Uterus (tissue), 4 donors: Measurements from ENCODE around the gene RAD51B. TPM values are rescaled to one million over a fixed set of nuclear protein-coding genes. Genes with fewer than 3 reads are reported as not detected.

ENCODE experiments used
- DNase-seq, 2 donors: peaks; one replicate each; pipeline ENCODE4 v3.0.0-alpha.2; 2019 to 2020
- H3K27ac ChIP-seq, 2 donors: fragments of 200-600 bp; sonication (generic); 1 replicate in 1 of 2; 2 replicates in 1 of 2; pipeline ENCODE4 v1.5.1; 2016 to 2018
- H3K27me3 ChIP-seq, 2 donors: fragments of 200-600 bp; sonication (generic); one replicate each; pipeline ENCODE4 v1.5.1; 2018 to 2019; ENCODE audit warnings: control low read depth in 1 of 2
- H3K36me3 ChIP-seq, 2 donors: fragments of 200-600 bp; sonication (generic); one replicate each; pipeline ENCODE4 v1.5.1; 2019; ENCODE audit warnings: control low read depth in 1 of 2
- H3K4me1 ChIP-seq, 2 donors: fragments of 200-600 bp; sonication (generic); one replicate each; pipeline ENCODE4 v1.5.1; 2018 to 2019; ENCODE audit warnings: control low read depth in 1 of 2
- H3K4me3 ChIP-seq, 2 donors: fragments of 200-600 bp; sonication (generic); 1 replicate in 1 of 2; 2 replicates in 1 of 2; pipeline ENCODE4 v1.5.1; 2018 to 2019; ENCODE audit warnings: mild to moderate bottlenecking in 1 of 2
- H3K9me3 ChIP-seq, 2 donors: fragments of 200-600 bp; sonication (generic); one replicate each; pipeline ENCODE4 v1.5.1; 2019; ENCODE audit warnings: control low read depth in 1 of 2
- CTCF ChIP-seq, 4 experiments: fragments of 200-600 bp in 2 of 4; fragments of 450-650 bp in 2 of 4; sonication (generic) in 2 of 4; IDR thresholded peaks; one replicate each; pipeline ENCODE4 v1.5.1; 2016 to 2019; ENCODE audit warnings: antibody characterized with exemption in 4 of 4, mild to moderate bottlenecking in 2 of 4, moderate library complexity in 1 of 4
- POLR2A ChIP-seq, 2 donors: fragments of 450-650 bp; IDR thresholded peaks; one replicate each; pipeline ENCODE4 v1.6.1; 2016; ENCODE audit warnings: antibody characterized with exemption in 2 of 2, mild to moderate bottlenecking in 1 of 2, moderate library complexity in 1 of 2
- intact Hi-C: fragments of 100-400 bp; cut with DNase I; formaldehyde crosslinking; loops from one replicate; pipeline ENCODE4 v1.15.1; 2023; ENCODE audit warnings: low total_unique reads
- total RNA-seq, 4 donors: library from RNA; depleted of rRNA in 3 of 4; stranded (reverse); fragments of >200 nt in 3 of 4; gene quantifications; one replicate each; pipeline versions ENCODE4 v1.1.0 to v1.2.4, GENCODE V29; 2014 to 2023
- donor health status: DM: yes; HTN: yes; CAD: no.

RAD51B gene
- total RNA-seq, 4 donors from 2014 or later, result 29.5 to 100.0 (median 70.3) TPM

DNA sequence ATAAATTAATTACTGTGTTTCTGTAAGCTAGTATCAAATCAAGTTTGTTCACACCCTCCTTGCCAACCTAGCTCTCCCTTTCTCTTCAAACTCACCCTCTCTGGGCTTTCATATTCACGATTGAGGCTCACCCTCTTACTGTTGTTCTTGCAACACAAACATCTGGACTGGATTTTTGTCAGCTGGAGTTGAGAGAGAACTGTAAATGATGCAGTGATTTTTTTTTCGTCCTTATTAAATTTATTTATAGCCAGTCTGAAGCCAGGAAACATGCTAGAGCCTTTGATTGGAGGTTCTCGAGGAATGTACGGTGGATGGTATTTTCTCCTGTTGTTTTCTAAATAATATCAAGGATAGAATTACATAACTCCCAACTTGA is 488.2 kb downstream of the RAD51B start:
- Histone ChIP-seq H3K36me3 (no peaks in the 10 kb centered on the region), H3K9me3 (no peaks in the 10 kb centered on the region), H3K27me3 (no peaks in the 10 kb centered on the region), H3K4me1 (no peaks in the 10 kb centered on the region), H3K27ac (peak overlapping the region; percentile 73 to 78), H3K4me3 (no peak overlapping the region)
- TF ChIP-seq POLR2A (IDR thresholded peaks at IDR 0.05), result no peak
- TF ChIP-seq CTCF (IDR thresholded peaks at IDR 0.05), result no peak
- intact Hi-C loops, result no loop called here
- no peak for DNase-seq

- TF ChIP-seq POLR2A (IDR thresholded peaks at IDR 0.05) (no peak), CTCF (IDR thresholded peaks at IDR 0.05) (no peak)
- Histone ChIP-seq H3K36me3 (no peaks in the 10 kb centered on the region), H3K4me1 (no peaks in the 10 kb centered on the region), H3K4me3 (no peak overlapping the region), H3K27ac (peak overlapping the region; percentile 73 to 78), H3K27me3 (no peaks in the 10 kb centered on the region), H3K9me3 (no peaks in the 10 kb centered on the region)
- no peak for DNase-seq
- intact Hi-C loops, result no loop called here
These were observed 489.3 kb downstream of the RAD51B start for GRCh38 chr14:68308726-68309520.

DNA sequence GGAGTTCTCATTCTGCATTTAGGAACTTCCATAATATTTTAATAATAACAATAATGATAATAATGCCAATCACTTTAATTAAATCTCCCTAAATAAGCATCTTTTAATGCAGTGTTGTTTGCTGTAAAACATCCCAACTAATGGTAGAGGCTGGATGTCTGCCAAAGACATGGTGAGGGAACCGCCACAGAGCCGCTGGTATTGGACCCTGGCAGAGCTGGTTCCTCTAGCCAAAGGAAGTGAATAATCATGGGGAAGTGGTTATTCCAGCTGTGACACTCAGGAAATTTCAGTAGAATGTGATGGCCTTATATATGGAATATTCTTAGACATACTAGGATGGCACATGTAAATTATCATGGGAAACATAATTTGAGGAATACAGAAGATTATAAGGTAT is 490.0 kb downstream of the RAD51B start:
- DNase-seq, result no peak
- intact Hi-C loops, result no loop called here

GRCh38 chr14:68312300-68312699 is 492.7 kb downstream of the RAD51B start:
- no peak overlapping the region for H3K4me3 ChIP-seq
- intact Hi-C loops, result no loop called here
- DNase-seq, result no peak
- H3K4me1 ChIP-seq, result no peaks in the 10 kb centered on the region
- no peak overlapping the region for H3K27ac ChIP-seq
- H3K36me3 ChIP-seq, result no peaks in the 10 kb centered on the region
- H3K9me3 ChIP-seq, result no peaks in the 10 kb centered on the region
- no peaks in the 10 kb centered on the region for H3K27me3 ChIP-seq
- TF ChIP-seq POLR2A (IDR thresholded peaks at IDR 0.05) (no peak), CTCF (IDR thresholded peaks at IDR 0.05) (no peak)

More for the DNA sequence above, 490.0 kb downstream of the RAD51B start:
- Histone ChIP-seq H3K36me3 (no peaks in the 10 kb centered on the region), H3K4me1 (no peaks in the 10 kb centered on the region), H3K4me3 (no peak overlapping the region), H3K9me3 (no peaks in the 10 kb centered on the region), H3K27ac (peak overlapping the region in 1 of 2 donors; percentile 78), H3K27me3 (no peaks in the 10 kb centered on the region)
- TF ChIP-seq POLR2A (IDR thresholded peaks at IDR 0.05), result no peak
- no peak for TF ChIP-seq CTCF (IDR thresholded peaks at IDR 0.05)

DNA sequence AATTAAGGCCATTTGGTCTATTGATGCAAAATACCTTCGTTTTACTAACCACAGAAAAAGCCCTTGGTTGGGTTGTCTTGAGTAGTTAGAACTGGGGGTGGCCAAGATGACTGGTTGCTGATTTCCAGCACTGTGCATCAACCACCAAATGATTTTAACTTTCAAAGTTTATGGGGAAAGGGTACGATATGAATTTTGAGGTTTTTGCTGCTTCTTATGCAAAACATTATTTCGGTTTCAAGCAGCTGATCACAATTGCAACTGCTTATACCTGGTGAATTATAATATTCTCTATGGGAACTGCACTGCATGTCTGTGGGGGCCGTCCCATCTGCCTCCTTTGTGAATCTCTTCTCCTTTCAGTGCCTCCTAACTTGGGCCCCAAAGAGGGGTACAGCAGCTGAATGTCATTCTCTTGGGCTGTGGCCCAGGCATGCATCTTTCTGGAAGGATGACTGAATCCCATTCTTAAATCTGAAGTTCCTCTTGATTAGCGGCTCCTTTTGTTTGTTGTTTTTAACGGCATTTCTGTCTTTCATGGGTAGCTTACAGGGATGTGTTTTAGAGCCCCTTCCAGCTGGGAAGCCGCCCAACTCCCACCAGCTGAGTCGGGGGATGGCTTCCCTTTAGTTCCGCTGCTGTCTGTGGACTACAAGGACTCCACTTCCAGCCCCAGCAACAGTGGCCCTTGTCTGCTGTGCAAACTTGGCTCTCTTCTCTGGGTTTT is 493.5 kb downstream of the RAD51B start:
- Histone ChIP-seq H3K36me3 (no peaks in the 10 kb centered on the region), H3K27ac (no peak overlapping the region), H3K4me1 (no peaks in the 10 kb centered on the region), H3K4me3 (no peak overlapping the region), H3K9me3 (no peaks in the 10 kb centered on the region), H3K27me3 (no peaks in the 10 kb centered on the region)
- TF ChIP-seq CTCF (IDR thresholded peaks at IDR 0.05) (no peak), POLR2A (IDR thresholded peaks at IDR 0.05) (no peak)
- DNase-seq, result no peak
- intact Hi-C loops, result no loop called here
